Thyroid gland (tissue), 4 donors: ENCODE measurements around the gene SULF2.

Experiments used
- CTCF ChIP-seq, 6 experiments: fragments of 200-600 bp in 3 of 6; fragments of 450-650 bp in 3 of 6; sonication (generic) in 3 of 6; IDR thresholded peaks; one replicate each; pipeline ENCODE4 v1.5.1; 2016 to 2019; ENCODE audit warnings: antibody characterized with exemption in 6 of 6, mild to moderate bottlenecking in 2 of 6, inconsistent platforms in 1 of 6, moderate library complexity in 1 of 6
- POLR2A ChIP-seq, 2 donors: fragments of 450-650 bp; IDR thresholded peaks; one replicate each; pipeline ENCODE4 v1.6.1; 2017; ENCODE audit warnings: antibody characterized with exemption in 2 of 2, mild to moderate bottlenecking in 2 of 2, moderate library complexity in 1 of 2

GRCh38 chr20:47664068-47664437, 121.2 kb downstream of the SULF2 start:
- TF ChIP-seq CTCF (IDR thresholded peaks at IDR 0.05), result peak in 2 of 6 experiments; percentile 2 to 11
- TF ChIP-seq POLR2A (IDR thresholded peaks at IDR 0.05), result no peak
